Osteocyte (in vitro differentiated cells): ENCODE results near the gene DLAT. TPM values are rescaled to one million over a fixed set of nuclear protein-coding genes. Genes with fewer than 3 reads are reported as not detected.
"Not testable (repeated sequence)": the region's sequence is repeated elsewhere in the genome, so short reads cannot be mapped to it uniquely, and the experiment has no call there.

Source experiments
- DNase-seq: peaks from one replicate; pipeline ENCODE4 v3.0.0; 2021; ENCODE audit warnings: mixed read lengths; ENCODE audit not compliant: unreplicated experiment; ENCODE audit errors: extremely low spot score
- H3K27ac Mint-ChIP-seq: one replicate; pipeline ENCODE4 v1.8.0; 2021; ENCODE audit warnings: mild to moderate bottlenecking, mixed read lengths; ENCODE audit not compliant: unreplicated experiment
- H3K27me3 Mint-ChIP-seq: one replicate; pipeline ENCODE4 v1.8.0; 2021; ENCODE audit warnings: mixed read lengths; ENCODE audit not compliant: unreplicated experiment
- H3K36me3 Mint-ChIP-seq: one replicate; pipeline ENCODE4 v1.8.0; 2021; ENCODE audit warnings: mixed read lengths; ENCODE audit not compliant: unreplicated experiment
- H3K4me1 Mint-ChIP-seq: one replicate; pipeline ENCODE4 v1.8.0; 2021; ENCODE audit warnings: mixed read lengths; ENCODE audit not compliant: unreplicated experiment
- H3K4me3 Mint-ChIP-seq: one replicate; pipeline ENCODE4 v1.8.0; 2021; ENCODE audit warnings: mild to moderate bottlenecking, moderate library complexity, mixed read lengths; ENCODE audit not compliant: unreplicated experiment
- H3K9me3 Mint-ChIP-seq: one replicate; pipeline ENCODE4 v1.8.0; 2021; ENCODE audit warnings: mixed read lengths; ENCODE audit not compliant: unreplicated experiment
- CTCF ChIP-seq: fragments of 200-600 bp; sonication (generic); IDR thresholded peaks from 2 replicates; pipeline ENCODE4 v1.5.0; 2021; ENCODE audit warnings: antibody characterized with exemption, mild to moderate bottlenecking, moderate library complexity
- total RNA-seq: library from RNA; stranded (reverse); gene quantifications from 2 replicates; pipeline ENCODE4 v1.2.1, GENCODE V29; 2021

The DLAT gene
- total RNA-seq, 1 donor from 2014 or later = 26.4 TPM

DNA sequence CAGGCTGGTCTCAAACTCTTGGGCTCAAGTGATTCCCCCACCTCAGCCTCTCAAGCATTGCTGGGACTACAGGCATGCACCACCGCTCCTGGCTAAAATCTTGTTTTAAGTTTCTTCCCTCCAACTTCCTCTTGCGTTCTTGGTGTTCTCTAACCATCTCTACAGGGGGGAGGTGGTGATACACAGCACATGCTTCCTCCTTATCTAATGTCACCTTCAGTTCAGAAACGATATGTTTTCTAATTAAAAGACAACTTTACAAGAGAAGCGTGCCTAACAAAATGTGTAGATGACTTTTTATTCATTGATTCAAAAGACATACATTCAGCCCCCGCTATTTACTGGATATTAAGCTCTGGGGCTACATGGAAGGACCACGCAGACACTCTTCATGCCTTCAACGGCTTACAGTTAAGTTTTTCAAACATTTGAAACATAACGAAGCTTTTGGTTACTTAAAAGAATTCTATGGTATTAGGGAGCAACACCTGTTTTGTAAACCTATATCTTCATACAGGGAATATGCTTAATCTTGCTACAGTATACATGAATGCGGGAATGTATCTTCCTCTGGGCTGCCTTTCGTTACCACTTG lies 933 bp upstream of the DLAT start:
- no peaks in the 10 kb centered on the region for H3K9me3 Mint-ChIP-seq
- no peaks in the 10 kb centered on the region for H3K27me3 Mint-ChIP-seq
- H3K4me3 Mint-ChIP-seq = peak overlapping the region; percentile 99
- no peak for TF ChIP-seq CTCF
- peaks cover 22% of the 10 kb centered on the region for H3K36me3 Mint-ChIP-seq
- peaks cover 19% of the 10 kb centered on the region for H3K4me1 Mint-ChIP-seq
- no peak for DNase-seq
- H3K27ac Mint-ChIP-seq = peak overlapping the region; percentile 95

DNA sequence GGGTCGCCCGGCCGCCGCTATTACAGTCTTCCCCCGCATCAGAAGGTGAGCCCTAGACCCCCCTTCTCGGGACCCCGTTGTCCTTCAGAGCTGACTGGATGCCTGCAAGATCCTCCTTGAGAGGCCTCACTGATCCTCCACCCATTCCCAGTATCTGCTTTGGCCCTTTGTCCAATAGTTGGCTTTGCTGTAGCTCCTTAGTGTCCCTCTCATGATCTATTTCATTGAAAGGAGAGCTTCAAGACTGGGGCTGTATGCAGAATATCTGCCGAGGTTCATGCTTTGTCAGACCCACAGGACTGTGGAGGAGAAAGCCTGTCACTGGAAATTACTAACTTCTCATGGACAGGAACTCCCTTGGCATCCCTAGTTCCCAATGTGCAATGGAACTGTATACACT lies 499 bp downstream of the DLAT start:
- Mint-ChIP-seq H3K4me3 (peak overlapping the region; percentile 99), H3K27ac (peak overlapping the region; percentile 95), H3K27me3 (no peaks in the 10 kb centered on the region), H3K36me3 (peaks cover 21% of the 10 kb centered on the region), H3K9me3 (no peaks in the 10 kb centered on the region), H3K4me1 (peaks cover 19% of the 10 kb centered on the region)
- DNase-seq = no peak
- TF ChIP-seq CTCF = no peak

DNA sequence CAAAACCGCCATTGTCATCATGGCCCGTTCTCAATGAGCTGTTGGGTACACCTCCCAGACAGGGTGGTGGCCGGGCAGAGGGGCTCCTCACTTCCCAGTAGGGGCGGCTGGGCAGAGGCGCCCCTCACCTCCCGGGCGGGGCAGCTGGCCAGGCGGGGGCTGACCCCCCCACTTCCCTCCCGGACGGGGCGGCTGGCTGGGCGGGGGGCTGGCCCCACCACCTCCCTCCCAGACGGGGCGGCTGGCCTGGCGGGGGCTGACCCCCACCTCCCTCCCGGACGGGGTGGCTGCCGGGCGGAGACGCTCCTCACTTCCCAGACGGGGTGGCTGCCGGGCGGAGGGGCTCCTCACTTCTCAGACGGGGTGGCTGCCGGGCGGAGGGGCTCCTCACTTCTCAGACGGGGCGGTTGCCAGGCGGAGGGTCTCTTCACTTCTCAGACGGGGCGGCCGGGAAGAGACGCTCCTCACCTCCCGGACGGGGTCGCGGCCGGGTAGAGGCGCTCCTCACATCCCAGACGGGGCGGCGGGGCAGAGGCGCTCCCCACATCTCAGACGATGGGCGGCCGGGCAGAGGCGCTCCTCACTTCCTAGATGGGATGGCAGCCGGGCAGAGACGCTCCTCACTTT lies 1.7 kb downstream of the DLAT start:
- DNase-seq, H3K9me3 Mint-ChIP-seq, H3K4me3 Mint-ChIP-seq, H3K27ac Mint-ChIP-seq, H3K27me3 Mint-ChIP-seq: not testable (repeated sequence)
- Mint-ChIP-seq H3K4me1 (peaks cover 19% of the 10 kb centered on the region), H3K36me3 (peaks cover 21% of the 10 kb centered on the region)

GRCh38 chr11:112029460-112029859 lies 4.3 kb downstream of the DLAT start:
- Mint-ChIP-seq H3K9me3 (no peaks in the 10 kb centered on the region), H3K4me3 (no peak overlapping the region), H3K36me3 (peaks cover 34% of the 10 kb centered on the region), H3K27me3 (no peaks in the 10 kb centered on the region), H3K27ac (no peak overlapping the region), H3K4me1 (peaks cover 13% of the 10 kb centered on the region)
- TF ChIP-seq CTCF = no peak
- DNase-seq = no peak

DNA sequence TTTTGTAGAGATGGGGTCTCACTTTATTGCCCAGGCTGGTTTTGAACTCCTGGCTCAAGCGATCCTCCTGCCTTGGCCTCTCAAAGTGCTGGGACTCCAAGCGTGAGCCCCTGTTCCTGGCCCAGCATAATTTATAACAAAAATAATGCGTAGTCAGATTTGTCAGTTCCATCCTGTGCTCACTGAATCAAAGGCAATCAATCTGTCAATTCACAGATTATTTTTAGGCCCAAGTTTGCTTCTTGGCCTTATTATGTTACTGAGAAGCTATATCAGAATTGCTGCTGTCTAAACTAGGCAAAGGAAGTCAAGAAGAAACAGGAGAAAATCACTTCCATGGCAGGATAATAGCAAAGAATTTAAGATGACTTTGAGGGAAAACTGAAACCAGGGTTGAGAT lies 8.7 kb downstream of the DLAT start:
- Mint-ChIP-seq H3K27me3 (no peaks in the 10 kb centered on the region), H3K4me1 (no peaks in the 10 kb centered on the region), H3K27ac (no peak overlapping the region), H3K4me3 (no peak overlapping the region), H3K9me3 (no peaks in the 10 kb centered on the region), H3K36me3 (peaks cover 41% of the 10 kb centered on the region)
- TF ChIP-seq CTCF = no peak
- no peak for DNase-seq
